ENCODE results near the gene FBXO46.
"Not testable (repeated sequence)": the region's sequence is repeated elsewhere in the genome, so short reads cannot be mapped to it uniquely, and the experiment has no call there.

The FBXO46 gene

GRCh38 chr19:45717983-45718650 lies 12.6 kb downstream of the FBXO46 start:
- no peak for DNase-seq

- DNase-seq, result peak; percentile 99
These were observed 13.3 kb downstream of the FBXO46 start for GRCh38 chr19:45717131-45717982.

- DNase-seq, result no peak
These were observed 14.2 kb downstream of the FBXO46 start for GRCh38 chr19:45716359-45717130.

GRCh38 chr19:45715139-45715538 lies 15.6 kb downstream of the FBXO46 start:
- no peak for DNase-seq

- no peak for DNase-seq
These were observed 17.6 kb downstream of the FBXO46 start for GRCh38 chr19:45713141-45713540.

GRCh38 chr19:45712699-45713067 lies 18.0 kb downstream of the FBXO46 start:
- DNase-seq, result no peak

GRCh38 chr19:45711851-45712698 lies 18.6 kb downstream of the FBXO46 start:
- no peak for DNase-seq

- no peak for DNase-seq
These were observed 20.2 kb downstream of the FBXO46 start for GRCh38 chr19:45710356-45711130.

GRCh38 chr19:45705710-45706415 lies 24.8 kb downstream of the FBXO46 start:
- DNase-seq, result no peak

- no peak for DNase-seq
These were observed 25.6 kb downstream of the FBXO46 start for GRCh38 chr19:45705115-45705514.

GRCh38 chr19:45701676-45702075 lies 29.0 kb downstream of the FBXO46 start:
- no peak for DNase-seq

- peak; percentile 62 for DNase-seq
These were observed 37.4 kb downstream of the FBXO46 start for GRCh38 chr19:45693106-45693788.

GRCh38 chr19:45692187-45693105 lies 38.2 kb downstream of the FBXO46 start, which contains the start of gene QPCTL:
QPCTL (plus strand) TSS chr19:45692666; CDS start chr19:45692704, 38 bp downstream.
- DNase-seq, result peak; percentile 100

GRCh38 chr19:45691516-45692186 lies 39.0 kb downstream of the FBXO46 start, which contains the start of gene SNRPD2:
SNRPD2 (minus strand) TSS chr19:45691953; CDS start chr19:45691888, 65 bp downstream.
- peak; percentile 92 for DNase-seq

- no peak for DNase-seq
These were observed 43.1 kb downstream of the FBXO46 start for GRCh38 chr19:45687599-45687998.

GRCh38 chr19:45685045-45685444 lies 45.7 kb downstream of the FBXO46 start:
- DNase-seq, result not testable (repeated sequence)

GRCh38 chr19:45682908-45683307 lies 47.8 kb downstream of the FBXO46 start:
- no peak for DNase-seq

GRCh38 chr19:45682117-45682516 lies 48.6 kb downstream of the FBXO46 start:
- no peak for DNase-seq

Data from NCI-H2029 (cell line).